ENCODE results near the gene POT1. TPM values are rescaled to one million over a fixed set of nuclear protein-coding genes. Genes with fewer than 3 reads are reported as not detected.

POT1 gene
- total and polyA plus RNA-seq, 2 donors (not counting 3 experiments of a cell fraction or from before 2014, with no cell fraction given) = 11.1 to 22.4 TPM

GRCh38 chr7:124811341-124811740 lies 118.3 kb downstream of the POT1 start:
- H3K36me3 ChIP-seq (ENCODE audit: control insufficient read depth in 2 of 2, extremely low read depth in 1 of 2, insufficient read depth in 2 of 2, low read length in 2 of 2) = no peaks in the 10 kb centered on the region
- H3K9ac ChIP-seq (replicated peaks; ENCODE audit: extremely low read depth, insufficient read depth, low read length) = no peak overlapping the region
- dilution Hi-C loops (cut with MboI; ENCODE audit: extremely low pct_ligation_motif_present, low sequenced_read_pairs) (no loop called here), intact Hi-C loops (cut with micrococcal nuclease) (no loop called here)
- H3K4me3 ChIP-seq (replicated peaks in 1 of 3; ENCODE audit: insufficient read depth in 1 of 3, low read depth in 1 of 3, low read length in 3 of 3) = no peak overlapping the region
- DNase-seq (ENCODE audit: low read depth, low spot score) = no peak
- CTCF ChIA-PET = interaction anchor here (1.3 kb wide), 1 partner anchor 711 kb away, joined by 4 read pairs; no protein-coding TSS in a partner anchor
- POLR2A ChIA-PET = interaction anchor here (0.6 kb wide), 1 partner anchor 726 kb away, joined by 5 read pairs; no protein-coding TSS in a partner anchor
- no peak overlapping the region for H3K27ac ChIP-seq (ENCODE audit: insufficient read depth, low read depth, low read length)
- H2AFZ ChIP-seq (ENCODE audit: low read depth, low read length) = no peak overlapping the region
- no peak overlapping the region for H3K4me2 ChIP-seq (ENCODE audit: insufficient read depth, low read length)
- no peaks in the 10 kb centered on the region for H3K79me2 ChIP-seq (ENCODE audit: control insufficient read depth, insufficient read depth, low read length)
- TF ChIP-seq EZH2 (IDR thresholded peaks at IDR 0.05; ENCODE audit: borderline replicate concordance, low read depth, low read length, severe bottlenecking) (no peak), POLR2A (IDR thresholded peaks at IDR 0.05; ENCODE audit: low read depth, low read length) (no peak)
- no TSS peak for BruUV-seq (replicated peaks)
- no peaks in the 10 kb centered on the region for H3K9me1 ChIP-seq (replicated peaks; ENCODE audit: control insufficient read depth, extremely low read depth, insufficient read depth, low read length)
- H3K27me3 ChIP-seq (ENCODE audit: control insufficient read depth in 2 of 2, insufficient read depth in 2 of 2, low read length in 2 of 2) = peaks cover 2 to 5% of the 10 kb centered on the region in 2 experiments
- FAIRE-seq = no peak
- H4K20me1 ChIP-seq (replicated peaks; ENCODE audit: control insufficient read depth, extremely low read depth, insufficient read depth, low read length) = no peaks in the 10 kb centered on the region
- H3K9me3 ChIP-seq (replicated peaks; ENCODE audit: control insufficient read depth, insufficient read depth, low read length) = no peaks in the 10 kb centered on the region
- H3K4me1 ChIP-seq (ENCODE audit: control insufficient read depth, extremely low read depth, insufficient read depth, low read length) = no peaks in the 10 kb centered on the region

- Histone ChIP-seq H3K4me3 (replicated peaks in 1 of 3; ENCODE audit: insufficient read depth in 1 of 3, low read depth in 1 of 3, low read length in 3 of 3) (no peak overlapping the region), H2AFZ (ENCODE audit: low read depth, low read length) (no peak overlapping the region), H3K27ac (ENCODE audit: insufficient read depth, low read depth, low read length) (no peak overlapping the region), H3K79me2 (ENCODE audit: control insufficient read depth, insufficient read depth, low read length) (no peaks in the 10 kb centered on the region), H3K4me1 (ENCODE audit: control insufficient read depth, extremely low read depth, insufficient read depth, low read length) (no peaks in the 10 kb centered on the region), H3K27me3 (ENCODE audit: control insufficient read depth in 2 of 2, insufficient read depth in 2 of 2, low read length in 2 of 2) (peaks cover 2 to 5% of the 10 kb centered on the region in 2 experiments), H3K36me3 (ENCODE audit: control insufficient read depth in 2 of 2, extremely low read depth in 1 of 2, insufficient read depth in 2 of 2, low read length in 2 of 2) (no peaks in the 10 kb centered on the region), H3K9me3 (replicated peaks; ENCODE audit: control insufficient read depth, insufficient read depth, low read length) (no peaks in the 10 kb centered on the region), H4K20me1 (replicated peaks; ENCODE audit: control insufficient read depth, extremely low read depth, insufficient read depth, low read length) (no peaks in the 10 kb centered on the region), H3K4me2 (ENCODE audit: insufficient read depth, low read length) (no peak overlapping the region), H3K9ac (replicated peaks; ENCODE audit: extremely low read depth, insufficient read depth, low read length) (no peak overlapping the region), H3K9me1 (replicated peaks; ENCODE audit: control insufficient read depth, extremely low read depth, insufficient read depth, low read length) (no peaks in the 10 kb centered on the region)
- no peak for DNase-seq (ENCODE audit: low read depth, low spot score)
- intact Hi-C loops (cut with micrococcal nuclease) = no loop called here
- BruUV-seq (replicated peaks) = no TSS peak
- dilution Hi-C loops (cut with MboI; ENCODE audit: extremely low pct_ligation_motif_present, low sequenced_read_pairs) = no loop called here
- FAIRE-seq = no peak
- ChIA-PET POLR2A (interaction anchor here (0.6 kb wide), 1 partner anchor 725 kb away, joined by 5 read pairs; no protein-coding TSS in a partner anchor), CTCF (interaction anchor here (1.0 to 1.3 kb wide), 2 partner anchors 10 to 710 kb away, joined by 3 to 4 read pairs; no protein-coding TSS in a partner anchor)
- TF ChIP-seq MYC (IDR thresholded peaks at IDR 0.05; ENCODE audit: low read depth, low read length) (no peak), POLR2AphosphoS5 (IDR thresholded peaks at IDR 0.05; ENCODE audit: insufficient read depth, low read depth, low read length) (no peak), EZH2 (IDR thresholded peaks at IDR 0.05; ENCODE audit: borderline replicate concordance, low read depth, low read length, severe bottlenecking) (no peak), GATA2 (IDR thresholded peaks at IDR 0.05; ENCODE audit: insufficient read depth, insufficient read length, low read depth, low read length) (no peak), JUN (IDR thresholded peaks at IDR 0.05; ENCODE audit: borderline replicate concordance, insufficient read depth, insufficient read length, low read depth) (no peak), FOS (IDR thresholded peaks at IDR 0.05; ENCODE audit: borderline replicate concordance, insufficient read depth, low read length) (no peak), POLR2A (IDR thresholded peaks at IDR 0.05; ENCODE audit: low read depth, low read length) (no peak), CTCF (IDR thresholded peaks at IDR 0.05; ENCODE audit: extremely low read depth in 1 of 2, insufficient read depth in 1 of 2, low read depth in 1 of 2, low read length in 2 of 2) (no peak), MAX (IDR thresholded peaks at IDR 0.05; ENCODE audit: insufficient read depth, insufficient read length) (no peak)
Measured at GRCh38 chr7:124810605-124811004, 119.0 kb downstream of the POT1 start.
